Coronary artery (tissue), 2 donors: ENCODE results near the gene CHRNA4.

Experiments
- DNase-seq: peaks from one replicate; pipeline ENCODE4 v3.0.0-alpha.2; 2017; ENCODE audit warnings: low spot score
- H3K27ac ChIP-seq, 2 donors: fragments of 200-600 bp; sonication (generic); one replicate each; pipeline ENCODE4 v1.5.1; 2016 to 2019
- H3K4me3 ChIP-seq: fragments of 200-600 bp; sonication (generic); 2 replicates; pipeline ENCODE4 v1.5.1; 2016; ENCODE audit warnings: mild to moderate bottlenecking, moderate library complexity
- CTCF ChIP-seq: fragments of 200-600 bp; sonication (generic); IDR thresholded peaks from one replicate; pipeline ENCODE4 v1.5.1; 2019; ENCODE audit warnings: antibody characterized with exemption

The CHRNA4 gene

GRCh38 chr20:63293871-63294535 lies 67.1 kb downstream of the CHRNA4 start:
- TF ChIP-seq CTCF: no peak
- Histone ChIP-seq H3K27ac (no peak overlapping the region), H3K4me3 (no peak overlapping the region)
- no peak for DNase-seq

GRCh38 chr20:63293456-63293855 lies 67.7 kb downstream of the CHRNA4 start:
- Histone ChIP-seq H3K27ac (no peak overlapping the region), H3K4me3 (no peak overlapping the region)
- no peak for DNase-seq
- TF ChIP-seq CTCF: no peak
